Erythroblast (primary cell): Measurements from ENCODE around the gene VSIG4.

Experiments used
- DNase-seq, 2 experiments: peaks; one replicate each; lab custom pipeline; 2025; lab: John Stamatoyannopoulos, UW
- GATA1 ChIP-seq: IDR thresholded peaks from 2 replicates; pipeline ENCODE4 v1.6.1; 2011; ENCODE audit warnings: low read depth, mild to moderate bottlenecking, control low read depth, low read length, moderate library complexity
- POLR2A ChIP-seq: IDR thresholded peaks from 2 replicates; pipeline ENCODE4 v1.6.1; 2011; ENCODE audit warnings: mild to moderate bottlenecking, low read length

VSIG4 gene

DNA sequence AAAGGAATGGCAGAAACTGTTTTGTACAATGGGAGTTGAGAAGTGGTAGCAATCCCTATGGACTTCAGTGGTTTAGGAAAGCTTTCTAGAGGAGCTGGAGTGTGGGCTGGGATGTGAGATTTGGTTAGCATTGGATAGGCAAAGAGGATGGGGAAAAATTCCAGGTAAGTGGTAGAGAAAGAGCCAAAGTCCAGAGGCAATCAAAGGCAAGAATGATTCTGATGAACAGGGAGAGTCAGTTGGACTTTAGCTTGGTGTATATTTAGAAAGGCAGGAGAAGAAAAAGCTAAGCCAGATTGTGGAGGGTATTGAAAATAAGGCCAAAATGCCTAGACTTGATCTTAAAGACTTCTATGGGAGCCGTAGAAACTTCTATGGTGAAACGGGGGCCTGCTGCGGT is 3.7 kb upstream of the VSIG4 start:
- no peak for DNase-seq
- no peak for TF ChIP-seq POLR2A
- TF ChIP-seq GATA1 = no peak

DNA sequence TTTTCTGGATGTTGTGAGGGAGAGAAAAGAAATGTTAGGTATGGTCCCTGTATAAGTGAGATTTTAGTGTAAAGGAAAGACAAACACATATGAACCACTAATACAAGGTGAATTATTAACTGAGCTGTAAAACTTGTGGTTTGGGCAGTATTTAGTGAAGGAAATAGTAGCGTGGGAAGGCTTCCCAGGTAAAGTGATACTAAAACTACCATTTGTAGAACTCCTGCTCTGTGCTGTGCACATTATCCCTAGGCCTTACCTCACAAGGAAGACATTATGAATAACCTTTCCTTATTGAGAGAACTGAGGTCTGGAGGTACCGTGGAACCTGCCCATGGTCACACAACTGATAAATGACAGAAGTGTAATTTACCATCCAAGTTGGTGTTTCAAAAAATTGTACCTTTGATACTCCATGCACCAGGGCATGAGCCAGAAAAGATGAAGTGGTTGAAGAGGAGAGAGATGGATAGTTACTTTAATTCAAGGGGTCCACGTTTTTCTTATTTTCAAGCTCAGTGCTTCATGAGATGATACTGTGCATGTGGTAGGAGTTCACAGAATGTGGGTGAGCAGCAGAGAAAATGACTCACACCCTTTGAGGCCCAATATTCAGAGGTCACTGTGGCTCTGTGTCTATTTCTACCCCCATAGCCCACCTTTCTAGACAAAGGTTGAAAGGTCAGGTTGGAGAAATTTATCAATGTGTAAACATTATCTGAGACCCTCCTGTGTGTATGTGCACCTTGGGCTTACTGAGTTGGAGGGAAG is 2.6 kb upstream of the VSIG4 start:
- DNase-seq = no peak
- TF ChIP-seq POLR2A (no peak), GATA1 (no peak)

- no peak for TF ChIP-seq POLR2A
- no peak for DNase-seq
Observed at GRCh38 chrX:66038115-66038514, 1.8 kb downstream of the VSIG4 start.

- DNase-seq = no peak
- TF ChIP-seq POLR2A (no peak), GATA1 (no peak)
Observed at GRCh38 chrX:66036231-66036630, 3.6 kb downstream of the VSIG4 start.

DNA sequence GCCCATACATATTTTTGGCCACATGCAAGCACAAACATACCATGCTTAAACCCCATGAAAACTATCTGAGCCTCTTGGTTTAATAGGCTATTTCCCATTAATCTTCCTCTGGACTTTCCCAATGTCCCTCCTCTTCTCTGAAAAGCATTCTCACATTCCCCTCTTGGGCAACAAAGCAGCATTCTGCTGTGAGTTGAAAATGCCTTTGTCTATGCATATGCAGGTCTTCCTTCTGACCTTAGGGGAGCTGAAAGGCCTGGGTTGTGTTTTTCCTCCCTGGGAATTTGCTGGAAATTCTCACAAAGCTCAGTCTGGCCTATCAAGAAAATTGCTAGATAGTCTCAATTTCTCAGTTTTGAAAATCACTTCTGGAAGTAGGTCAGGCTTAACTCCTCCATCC is 4.2 kb downstream of the VSIG4 start:
- TF ChIP-seq POLR2A (no peak), GATA1 (no peak)
- no peak for DNase-seq

- peak; percentile 42 to 52 for DNase-seq
- TF ChIP-seq POLR2A (no peak), GATA1 (no peak)
Observed at GRCh38 chrX:66030505-66031317, 9.2 kb downstream of the VSIG4 start.

GRCh38 chrX:66028936-66029335 is 10.9 kb downstream of the VSIG4 start:
- DNase-seq = no peak
- TF ChIP-seq POLR2A (no peak), GATA1 (no peak)

DNA sequence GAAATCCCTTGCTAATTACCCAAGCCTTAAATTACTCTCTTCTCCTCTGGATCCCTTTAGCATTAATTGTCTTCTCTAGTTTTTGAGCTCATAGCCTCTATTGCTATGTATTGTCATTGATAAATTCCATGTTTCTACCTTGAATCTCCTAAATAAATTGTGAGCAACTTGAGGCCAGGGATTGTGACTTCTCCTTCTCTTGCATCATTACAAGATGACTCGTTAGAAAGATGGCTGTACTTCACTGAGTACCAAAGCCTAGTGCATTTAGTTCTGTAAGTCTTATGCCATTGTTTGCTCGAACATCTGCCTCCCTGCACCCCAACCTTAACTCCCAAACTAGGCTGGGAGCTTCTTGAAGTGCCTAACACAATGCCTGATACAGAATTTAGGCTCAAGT is 15.3 kb downstream of the VSIG4 start:
- TF ChIP-seq GATA1 = no peak
- no peak for TF ChIP-seq POLR2A
- DNase-seq = peak in 1 of 2 experiments; percentile 3

DNA sequence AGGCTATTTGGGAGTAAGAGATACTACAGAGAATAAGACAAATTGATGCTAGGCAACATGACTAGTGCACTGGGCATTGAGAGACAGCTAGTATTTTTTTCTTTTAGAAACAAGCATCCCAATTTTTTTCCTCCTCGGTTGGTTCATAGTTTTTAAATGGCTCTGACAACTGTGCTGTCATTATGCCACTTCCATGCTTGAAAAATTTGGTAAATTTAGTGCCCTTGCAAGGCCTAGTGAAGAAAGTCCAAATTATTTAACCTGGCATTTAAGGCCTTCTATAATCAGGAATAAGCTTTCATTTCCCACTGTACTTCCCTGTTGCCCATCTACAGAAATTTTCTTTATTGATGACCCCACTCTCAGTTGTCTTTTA is 15.8 kb downstream of the VSIG4 start:
- TF ChIP-seq GATA1 (no peak), POLR2A (no peak)
- no peak for DNase-seq

DNA sequence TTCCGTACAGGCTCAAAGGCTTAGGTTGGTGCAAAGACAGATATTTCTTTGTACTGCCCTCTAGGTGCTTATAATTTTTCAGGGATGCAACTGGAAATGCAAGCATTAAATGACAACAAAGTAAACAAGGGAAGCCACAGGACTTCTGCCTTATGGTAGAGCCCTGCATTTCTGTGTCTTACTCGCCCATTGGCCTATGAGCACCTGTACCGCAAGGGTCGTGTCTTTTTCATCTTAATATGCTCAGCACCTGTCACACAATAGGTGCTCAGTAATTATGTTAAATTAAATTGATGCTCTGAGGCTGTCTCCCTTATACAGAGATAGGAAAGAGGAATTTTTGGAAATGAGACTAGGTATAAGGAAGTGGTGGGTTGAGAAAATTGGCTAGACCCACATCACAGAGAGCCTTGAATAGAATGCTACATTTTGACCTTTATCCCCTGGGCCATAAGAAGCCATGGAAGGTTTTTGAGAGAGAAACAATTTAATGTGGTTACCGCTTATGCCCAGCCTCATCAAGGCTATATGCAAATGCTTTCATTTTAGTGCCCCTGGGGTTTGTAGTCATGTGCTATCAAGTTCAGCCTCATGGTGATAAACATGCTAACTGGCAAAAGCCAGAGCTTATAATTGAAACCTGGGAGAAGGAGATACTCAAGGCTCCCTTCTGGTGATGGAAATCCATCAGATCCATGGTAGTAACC is 16.3 kb downstream of the VSIG4 start:
- TF ChIP-seq POLR2A (no peak), GATA1 (no peak)
- peak; percentile 6 to 56 for DNase-seq

DNA sequence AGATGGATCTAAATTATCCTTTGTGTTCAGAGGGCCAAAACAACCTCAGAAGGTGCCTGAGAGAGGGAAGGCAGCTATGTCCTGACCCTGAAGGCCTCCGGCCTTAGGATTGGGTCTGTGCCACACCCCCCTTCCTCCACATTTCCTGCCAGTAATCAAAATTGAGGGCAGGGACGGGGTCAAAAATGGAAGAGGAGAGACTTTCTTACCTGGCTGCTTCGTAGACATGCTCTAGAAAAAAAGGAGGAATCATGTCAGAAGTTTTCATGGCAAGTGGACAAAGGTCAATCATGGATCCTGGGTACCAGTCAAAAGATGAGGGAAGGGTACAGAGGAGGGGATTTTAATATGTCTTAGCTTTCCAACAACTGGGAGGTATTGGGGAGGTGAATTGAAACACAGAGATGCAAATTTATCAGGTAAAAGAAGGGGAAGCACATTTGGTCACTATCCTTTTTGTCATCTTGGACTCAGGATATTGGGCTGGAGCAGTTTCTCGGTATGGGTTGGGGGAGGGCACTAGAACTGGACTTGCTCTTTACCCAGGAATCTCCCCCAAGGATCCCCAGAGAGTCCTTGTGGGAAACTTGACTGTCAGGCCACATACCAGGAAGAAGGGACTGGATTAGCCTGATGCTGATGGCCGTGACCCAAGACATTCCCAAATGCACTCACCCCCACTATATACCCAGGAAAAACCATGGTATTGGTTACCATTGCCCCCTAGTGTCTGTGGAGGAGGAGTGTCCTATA is 17.1 kb downstream of the VSIG4 start:
- DNase-seq = peak; percentile 9 to 31
- no peak for TF ChIP-seq GATA1
- no peak for TF ChIP-seq POLR2A

DNA sequence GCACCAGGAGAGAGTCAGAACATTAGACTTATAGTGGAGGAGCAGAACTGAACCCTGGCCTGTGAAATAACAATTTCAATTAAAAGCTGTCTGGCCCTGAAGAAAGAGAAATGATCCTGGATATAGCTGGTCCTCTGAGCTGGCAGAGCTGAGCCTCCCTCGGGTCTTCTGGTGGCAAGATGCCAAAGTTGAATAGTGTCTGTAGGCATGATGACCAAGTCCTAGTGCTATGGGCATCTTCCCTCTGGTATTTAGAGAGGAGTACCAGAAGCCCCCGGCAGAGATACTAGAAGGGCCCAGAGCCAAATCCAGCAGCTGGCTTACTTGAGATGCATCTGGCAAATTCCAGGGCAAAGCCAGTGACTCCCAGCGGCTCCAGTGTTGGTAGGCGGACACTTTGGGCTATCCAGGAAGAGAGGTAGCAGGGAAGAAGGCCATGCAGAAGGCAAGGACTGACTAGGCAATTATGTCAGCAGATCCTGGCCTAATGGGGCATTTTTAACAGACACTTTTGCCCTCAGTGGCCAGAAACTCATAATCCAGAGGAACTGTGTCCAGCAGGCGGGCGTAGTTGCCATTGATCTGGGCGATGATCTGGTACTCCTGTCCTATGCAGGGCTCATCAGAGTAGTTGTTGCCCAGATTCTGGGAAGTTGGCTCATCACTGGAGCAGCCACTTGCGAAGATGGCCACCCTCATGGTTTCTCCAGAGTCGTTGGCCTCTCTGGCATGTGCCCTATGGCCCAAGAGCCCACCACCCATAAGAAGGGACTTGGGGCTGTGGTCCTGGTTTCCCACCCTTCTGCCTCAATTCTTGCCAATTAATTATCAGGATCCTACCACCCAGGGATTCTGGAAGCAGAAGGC is 17.9 kb downstream of the VSIG4 start:
- DNase-seq = no peak
- no peak for TF ChIP-seq GATA1
- no peak for TF ChIP-seq POLR2A
